Neuronal stem cell (in vitro differentiated cells): ENCODE data around the gene GAS7.

Experiments
- DNase-seq: peaks from one replicate; pipeline ENCODE4 v3.0.0-alpha.2; 2013; ENCODE audit warnings: low spot score
- H2AFZ ChIP-seq: one replicate; pipeline ENCODE4 v1.6.1; 2013; ENCODE audit warnings: mild to moderate bottlenecking, low read length, inconsistent platforms
- H2AK5ac ChIP-seq: 2 replicates; pipeline ENCODE4 v1.6.1; 2013; ENCODE audit warnings: low read depth, mild to moderate bottlenecking, inconsistent platforms, low read length, moderate library complexity, mixed read lengths
- H2BK120ac ChIP-seq: 2 replicates; pipeline ENCODE4 v1.6.1; 2013; ENCODE audit warnings: low read depth, mild to moderate bottlenecking, inconsistent platforms, low read length, moderate library complexity, mixed read lengths
- H2BK12ac ChIP-seq: one replicate; pipeline ENCODE4 v1.6.1; 2013; ENCODE audit warnings: low read length, inconsistent platforms
- H2BK15ac ChIP-seq: 2 replicates; pipeline ENCODE4 v1.6.1; 2013; ENCODE audit warnings: mild to moderate bottlenecking, low read length, inconsistent platforms, mixed read lengths
- H2BK5ac ChIP-seq: one replicate; pipeline ENCODE4 v1.6.1; 2013; ENCODE audit warnings: inconsistent platforms, mild to moderate bottlenecking, low read length, moderate library complexity
- H3K14ac ChIP-seq: one replicate; pipeline ENCODE4 v1.6.1; 2013; ENCODE audit warnings: low read length, inconsistent platforms
- H3K18ac ChIP-seq: 2 replicates; pipeline ENCODE4 v1.6.1; 2013; ENCODE audit warnings: low read length, inconsistent platforms
- H3K23ac ChIP-seq: 2 replicates; pipeline ENCODE4 v1.6.1; 2013; ENCODE audit warnings: low read depth, mild to moderate bottlenecking, mixed read lengths, low read length, inconsistent platforms; ENCODE audit not compliant: poor library complexity
- H3K27ac ChIP-seq: replicated peaks from 3 replicates; pipeline ENCODE4 v1.5.1; 2013; ENCODE audit warnings: low read length, inconsistent platforms
- H3K27me3 ChIP-seq, 3 experiments: 2 replicates each; pipeline ENCODE4 v1.6.1; 2013; ENCODE audit warnings: low read length in 3 of 3, mild to moderate bottlenecking in 2 of 3, inconsistent platforms in 1 of 3, low read depth in 1 of 3, mixed read lengths in 1 of 3, moderate library complexity in 1 of 3; ENCODE audit not compliant: control insufficient read depth in 3 of 3, insufficient read depth in 3 of 3
- H3K36me3 ChIP-seq, 2 donors: replicated peaks in 1 of 2; 2 replicates each; pipeline ENCODE4 v1.6.1; 2013; ENCODE audit warnings: low read length in 2 of 2; ENCODE audit not compliant: control insufficient read depth in 2 of 2, insufficient read depth in 2 of 2
- H3K4ac ChIP-seq: 2 replicates; pipeline ENCODE4 v1.6.1; 2013; ENCODE audit warnings: inconsistent platforms, mild to moderate bottlenecking, low read length, moderate library complexity
- H3K4me1 ChIP-seq, 2 donors: 1 replicate in 1 of 2; 2 replicates in 1 of 2; pipeline ENCODE4 v1.6.1; 2013; ENCODE audit warnings: low read length in 2 of 2, low read depth in 1 of 2; ENCODE audit not compliant: control insufficient read depth in 2 of 2, insufficient read depth in 1 of 2
- H3K4me2 ChIP-seq: one replicate; pipeline ENCODE4 v1.6.1; 2013; ENCODE audit warnings: mild to moderate bottlenecking, low read length, inconsistent platforms; ENCODE audit not compliant: insufficient read depth, poor library complexity, severe bottlenecking
- H3K4me3 ChIP-seq, 2 donors: 2 replicates each; pipeline ENCODE4 v1.5.1; 2013; ENCODE audit warnings: low read length in 2 of 2, mild to moderate bottlenecking in 2 of 2, inconsistent platforms in 1 of 2, moderate library complexity in 1 of 2
- H3K79me1 ChIP-seq: one replicate; pipeline ENCODE4 v1.6.1; 2013; ENCODE audit warnings: low read depth, mild to moderate bottlenecking, inconsistent platforms, low read length, moderate library complexity
- H3K9ac ChIP-seq: one replicate; pipeline ENCODE4 v1.6.1; 2013; ENCODE audit warnings: mild to moderate bottlenecking, low read depth, low read length, inconsistent platforms; ENCODE audit not compliant: poor library complexity
- H3K9me3 ChIP-seq, 2 donors: replicated peaks in 1 of 2; 2 replicates each; pipeline versions ENCODE3 to v1.6.1; 2013; ENCODE audit warnings: low read length in 2 of 2, mild to moderate bottlenecking in 2 of 2, inconsistent platforms in 1 of 2, low read depth in 1 of 2, mixed read lengths in 1 of 2, moderate library complexity in 1 of 2; ENCODE audit not compliant: control insufficient read depth in 2 of 2, insufficient read depth in 1 of 2
- H4K8ac ChIP-seq: one replicate; pipeline ENCODE4 v1.6.1; 2013; ENCODE audit warnings: low read depth, mild to moderate bottlenecking, inconsistent platforms, low read length, moderate library complexity
- H4K91ac ChIP-seq: one replicate; pipeline ENCODE4 v1.6.1; 2013; ENCODE audit warnings: low read length, low read depth, mild to moderate bottlenecking, inconsistent platforms; ENCODE audit not compliant: poor library complexity
- WGBS, 2 donors: extraction: QIAGEN DNeasy Blood & Tissue Kit; methylation state at CpG; one replicate each; pipeline ENCODE4 v1.1.7; 2013; ENCODE audit warnings: missing lambda C conversion rate in 2 of 2, mixed read lengths in 1 of 2; ENCODE audit not compliant: insufficient read length in 2 of 2, insufficient replicate concordance in 1 of 2; ENCODE audit errors: extremely low coverage in 2 of 2; 5-methylcytosine and 5-hydroxymethylcytosine counted together

The GAS7 gene

DNA sequence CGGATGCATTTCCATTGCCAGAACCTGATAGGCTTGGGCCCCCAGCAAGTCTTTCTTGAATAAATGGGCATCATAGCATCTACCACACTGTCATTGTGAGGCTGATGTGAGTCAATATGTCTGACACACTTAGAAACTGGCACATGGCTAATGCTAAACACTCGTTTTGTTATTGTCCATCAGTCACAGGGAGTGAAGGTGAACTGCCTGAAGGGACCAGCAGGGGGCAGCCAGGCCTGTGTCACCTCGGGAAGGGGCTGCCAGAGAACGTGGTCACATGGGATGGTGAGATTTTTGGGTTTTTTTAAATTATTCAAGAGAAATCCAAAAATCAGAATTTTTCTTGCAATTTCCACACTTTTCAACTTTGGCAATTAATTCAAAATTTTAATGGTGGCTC, 292.5 kb downstream of the GAS7 start:
- no peak overlapping the region for H3K18ac ChIP-seq
- no peak overlapping the region for H3K23ac ChIP-seq
- H2BK15ac ChIP-seq = no peak overlapping the region
- H3K4me3 ChIP-seq = no peak overlapping the region
- H3K9me3 ChIP-seq = peaks cover 0 to 2% of the 10 kb centered on the region in 2 donors
- peaks cover 0 to 18% of the 10 kb centered on the region in 2 donors for H3K4me1 ChIP-seq
- no peak overlapping the region for H2AK5ac ChIP-seq
- H2BK120ac ChIP-seq = no peak overlapping the region
- H3K36me3 ChIP-seq = no peaks in the 10 kb centered on the region
- H3K4ac ChIP-seq = no peak overlapping the region
- H3K27me3 ChIP-seq = no peaks in the 10 kb centered on the region
- H3K9ac ChIP-seq = no peak overlapping the region
- no peak overlapping the region for H2BK12ac ChIP-seq
- DNase-seq = no peak
- H4K91ac ChIP-seq = no peak overlapping the region
- no peak overlapping the region for H3K14ac ChIP-seq
- no peak overlapping the region for H3K27ac ChIP-seq
- no CpG with 5 or more reads among the region's 4 CpGs for WGBS, 2 donors
- no peak overlapping the region for H4K8ac ChIP-seq
- no peak overlapping the region for H2BK5ac ChIP-seq
- no peak overlapping the region for H2AFZ ChIP-seq
- H3K79me1 ChIP-seq = no peaks in the 10 kb centered on the region
- H3K4me2 ChIP-seq = no peak overlapping the region

DNA sequence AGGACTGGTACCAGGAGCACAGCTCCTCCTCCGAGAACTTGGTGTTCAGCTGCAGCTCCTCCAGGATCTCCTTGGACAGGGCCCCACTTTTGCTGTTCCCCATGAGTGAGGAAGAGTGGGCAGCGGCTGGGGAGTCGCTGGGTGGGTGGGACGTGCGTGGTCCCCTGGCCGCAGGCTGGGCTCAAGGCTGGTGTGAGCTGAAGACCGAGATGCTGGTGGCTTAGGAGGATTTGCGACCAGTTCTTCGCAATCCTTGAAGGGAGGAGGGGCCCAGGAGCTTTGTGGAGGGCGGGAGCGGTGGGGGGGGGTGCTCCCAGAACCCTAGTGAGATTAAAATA, 293.4 kb downstream of the GAS7 start, which contains the start of gene RCVRN:
TSS of gene RCVRN (minus strand) at position 194 of the 338 bp plus-strand sequence. CDS start at position 103, 91 bp downstream.
- peak within 1 kb of the TSS; percentile 45 for H2BK15ac ChIP-seq
- no peak within 1 kb of the TSS for H2AFZ ChIP-seq
- peak within 1 kb of the TSS; percentile 4 for H3K14ac ChIP-seq
- peak within 1 kb of the TSS; percentile 48 for H3K18ac ChIP-seq
- no peak within 1 kb of the TSS for H3K4ac ChIP-seq
- DNase-seq = no peak
- H4K91ac ChIP-seq = no peak within 1 kb of the TSS
- no peaks in the 10 kb centered on the region for H3K79me1 ChIP-seq
- H3K4me1 ChIP-seq = peaks cover 0 to 20% of the 10 kb centered on the region in 2 donors
- H3K27me3 ChIP-seq = no peaks in the 10 kb centered on the region
- WGBS, 2 donors = no CpG with 5 or more reads among the region's 11 CpGs
- peaks cover 0 to 2% of the 10 kb centered on the region in 2 donors for H3K9me3 ChIP-seq
- H3K4me2 ChIP-seq = no peak within 1 kb of the TSS
- no peak within 1 kb of the TSS for H2BK5ac ChIP-seq
- no peak within 1 kb of the TSS for H2BK12ac ChIP-seq
- H3K4me3 ChIP-seq = no peak within 1 kb of the TSS
- H4K8ac ChIP-seq = no peak within 1 kb of the TSS
- peak within 1 kb of the TSS; percentile 5 for H2BK120ac ChIP-seq
- peak within 1 kb of the TSS; percentile 29 for H3K23ac ChIP-seq
- H2AK5ac ChIP-seq = peak within 1 kb of the TSS; percentile 66
- no peak within 1 kb of the TSS for H3K9ac ChIP-seq
- no peak within 1 kb of the TSS for H3K27ac ChIP-seq
- no peaks in the 10 kb centered on the region for H3K36me3 ChIP-seq

DNA sequence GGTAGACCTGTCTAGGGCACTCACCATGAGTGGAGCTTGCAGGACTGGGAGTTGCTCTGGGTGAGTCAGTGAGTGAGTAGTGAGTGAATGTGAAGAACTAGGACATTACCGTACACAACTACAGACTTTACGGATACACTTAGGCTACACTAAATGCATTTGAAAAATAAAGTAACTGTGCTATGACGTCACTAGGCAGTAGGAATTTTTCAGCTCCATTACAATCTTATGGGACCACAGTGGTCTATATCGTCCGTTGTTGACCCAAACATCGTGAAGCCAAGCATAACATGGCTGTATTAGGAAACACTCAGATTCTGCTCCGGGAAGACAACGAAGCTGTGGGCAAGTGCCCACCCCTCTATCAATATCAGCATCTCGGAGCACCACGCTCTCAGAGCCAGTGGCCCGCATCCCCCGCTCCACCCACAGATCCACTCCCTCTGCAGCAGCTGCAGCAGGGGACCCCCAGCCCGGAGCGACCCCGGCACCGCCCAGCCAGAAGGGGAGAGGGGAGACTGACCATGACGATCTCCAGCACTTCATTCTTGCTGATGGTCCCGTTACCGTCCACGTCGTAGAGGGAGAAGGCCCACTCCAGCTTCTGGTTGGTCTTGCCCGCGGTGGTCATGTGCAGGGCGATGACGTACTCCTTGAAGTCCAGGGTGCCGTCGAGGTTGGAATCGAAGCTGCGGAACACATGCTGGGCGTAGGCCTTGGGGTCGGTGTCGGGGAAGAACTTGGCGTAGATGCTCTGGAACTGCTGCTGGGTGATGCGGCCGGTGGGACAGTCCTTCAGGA, 293.9 kb downstream of the GAS7 start:
- H3K4ac ChIP-seq = no peak overlapping the region
- H3K27me3 ChIP-seq = no peaks in the 10 kb centered on the region
- H2AK5ac ChIP-seq = peak overlapping the region; percentile 66
- H3K23ac ChIP-seq = peak overlapping the region; percentile 29
- no peak overlapping the region for H3K9ac ChIP-seq
- H3K27ac ChIP-seq = no peak overlapping the region
- H2BK120ac ChIP-seq = peak overlapping the region; percentile 5
- H4K91ac ChIP-seq = no peak overlapping the region
- peak overlapping the region; percentile 48 for H3K18ac ChIP-seq
- no peaks in the 10 kb centered on the region for H3K79me1 ChIP-seq
- H4K8ac ChIP-seq = no peak overlapping the region
- H2BK5ac ChIP-seq = no peak overlapping the region
- H3K4me1 ChIP-seq = peaks cover 0 to 21% of the 10 kb centered on the region in 2 donors
- peak overlapping the region; percentile 4 for H3K14ac ChIP-seq
- H2BK15ac ChIP-seq = peak overlapping the region; percentile 45
- no peak overlapping the region for H2AFZ ChIP-seq
- H3K36me3 ChIP-seq = no peaks in the 10 kb centered on the region
- no peak for DNase-seq
- H3K9me3 ChIP-seq = peaks cover 0 to 2% of the 10 kb centered on the region in 2 donors
- no peak overlapping the region for H3K4me3 ChIP-seq
- no peak overlapping the region for H2BK12ac ChIP-seq
- WGBS, 2 donors = no CpG with 5 or more reads among the region's 35 CpGs
- H3K4me2 ChIP-seq = no peak overlapping the region

DNA sequence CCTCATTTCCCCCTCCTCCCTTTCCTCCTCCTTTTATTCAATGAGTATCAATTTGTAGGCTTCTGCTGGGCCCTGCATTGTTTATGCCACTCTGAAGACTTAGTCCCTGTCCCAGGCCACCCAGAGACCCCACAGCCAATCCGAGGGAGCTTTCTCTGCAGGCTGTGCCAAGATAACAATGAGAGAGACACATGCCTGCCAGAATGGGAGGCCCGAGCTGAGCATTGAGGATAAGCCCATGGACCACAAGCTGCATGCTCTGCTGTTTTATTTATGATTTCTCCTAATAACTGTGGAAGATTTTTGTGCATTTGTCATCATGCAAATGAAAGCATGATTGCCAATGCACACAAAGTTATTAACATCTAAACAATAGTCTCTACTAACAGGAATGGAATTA, 296.3 kb downstream of the GAS7 start:
- H3K18ac ChIP-seq = no peak overlapping the region
- no peak overlapping the region for H2BK5ac ChIP-seq
- no peak overlapping the region for H3K4me3 ChIP-seq
- peaks cover 0 to 15% of the 10 kb centered on the region in 2 donors for H3K4me1 ChIP-seq
- no CpG with 5 or more reads among the region's 2 CpGs for WGBS, 2 donors
- no peak overlapping the region for H2BK12ac ChIP-seq
- no peak overlapping the region for H3K23ac ChIP-seq
- H3K27me3 ChIP-seq = no peaks in the 10 kb centered on the region
- no peak overlapping the region for H3K4ac ChIP-seq
- H4K8ac ChIP-seq = no peak overlapping the region
- no peak overlapping the region for H3K14ac ChIP-seq
- no peaks in the 10 kb centered on the region for H3K79me1 ChIP-seq
- peaks cover 0 to 2% of the 10 kb centered on the region in 2 donors for H3K9me3 ChIP-seq
- no peak overlapping the region for H2BK15ac ChIP-seq
- H2AK5ac ChIP-seq = no peak overlapping the region
- H4K91ac ChIP-seq = no peak overlapping the region
- no peak overlapping the region for H3K4me2 ChIP-seq
- H2BK120ac ChIP-seq = no peak overlapping the region
- no peak overlapping the region for H2AFZ ChIP-seq
- H3K27ac ChIP-seq = no peak overlapping the region
- no peaks in the 10 kb centered on the region for H3K36me3 ChIP-seq
- no peak overlapping the region for H3K9ac ChIP-seq
- DNase-seq = no peak
